Astrocyte of the hippocampus (primary cell): ENCODE measurements around the gene CCDC50.

Experiments
- DNase-seq: peaks from one replicate; pipeline ENCODE4 v3.0.0; 2011; ENCODE audit warnings: low read depth, low spot score

The CCDC50 gene

GRCh38 chr3:191345334-191345733 lies 16.1 kb downstream of the CCDC50 start:
- no peak for DNase-seq

- no peak for DNase-seq
These were observed 18.0 kb downstream of the CCDC50 start for GRCh38 chr3:191347228-191347627.

- DNase-seq: no peak
These were observed 18.9 kb downstream of the CCDC50 start for GRCh38 chr3:191348098-191348497.

DNA sequence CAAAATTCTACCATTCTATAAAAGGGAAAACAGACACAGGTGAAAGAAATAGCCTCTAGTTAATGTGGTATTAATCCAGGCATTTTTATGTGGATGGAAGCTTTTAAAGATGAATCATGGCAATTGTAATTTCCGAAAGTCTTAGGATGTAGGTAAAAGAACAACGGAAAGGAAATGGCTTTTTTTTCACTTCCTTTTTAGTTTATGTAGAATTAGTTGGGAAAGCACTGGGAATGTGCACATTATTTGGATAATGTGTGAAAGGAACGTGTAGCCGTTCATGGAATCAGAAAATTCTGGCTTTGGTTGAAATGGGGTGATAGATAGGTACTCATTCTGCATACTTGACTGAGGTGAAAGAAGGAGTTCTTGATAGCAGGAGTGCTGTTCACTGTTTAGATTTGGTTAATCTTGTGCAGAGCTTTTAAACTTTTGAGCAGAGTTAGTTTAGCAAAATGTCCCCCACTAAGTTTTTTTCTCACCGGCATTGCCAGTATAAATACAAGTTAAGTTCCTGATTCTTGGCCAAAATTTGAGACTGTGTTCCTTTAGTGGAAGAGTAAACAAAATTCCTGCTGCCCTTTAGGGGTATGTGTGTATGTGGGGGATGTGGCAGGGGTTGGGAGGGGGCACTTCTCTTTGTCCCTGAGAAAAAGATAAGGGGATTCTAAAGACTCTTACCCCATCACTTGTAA lies 21.3 kb downstream of the CCDC50 start:
- peak; percentile 76 for DNase-seq

- no peak for DNase-seq
These were observed 22.8 kb downstream of the CCDC50 start for GRCh38 chr3:191352014-191352413.

DNA sequence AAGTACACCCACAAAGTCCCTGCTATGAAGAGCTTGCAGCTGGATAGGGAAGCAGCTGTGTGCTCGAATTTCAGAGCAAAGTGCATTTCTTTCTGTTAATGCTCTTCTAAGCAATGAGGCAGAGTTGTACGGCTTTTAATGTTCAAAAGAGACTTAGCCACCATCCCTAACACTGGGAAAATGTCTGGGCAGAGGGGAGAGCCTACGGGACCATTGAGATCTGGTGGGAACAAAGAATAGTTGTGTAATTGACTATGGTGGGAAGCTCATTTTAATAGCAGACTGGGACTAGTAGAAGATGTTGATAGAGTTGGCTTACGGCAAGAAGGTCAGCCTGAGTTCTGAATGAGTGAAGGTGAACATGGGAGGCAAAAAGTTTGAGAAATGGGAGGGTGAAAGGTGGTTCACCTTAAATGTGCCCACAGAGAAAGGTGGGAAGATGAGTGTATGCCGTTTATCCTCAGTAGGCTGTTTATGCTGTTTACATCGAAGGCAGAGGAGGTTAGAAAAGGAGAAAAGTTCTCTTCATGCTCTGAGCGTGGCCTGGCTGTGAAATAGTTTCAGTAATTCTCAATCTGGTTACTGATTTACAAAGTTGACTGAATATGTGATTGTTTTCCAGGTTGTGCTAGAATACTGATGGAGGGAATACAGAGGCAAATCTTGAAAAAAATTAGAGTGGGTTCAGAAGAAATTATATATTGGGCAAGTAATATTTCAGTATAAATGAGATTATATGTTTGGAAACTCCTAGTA lies 24.0 kb downstream of the CCDC50 start:
- no peak for DNase-seq

- no peak for DNase-seq
These were observed 26.2 kb downstream of the CCDC50 start for GRCh38 chr3:191355406-191355805.

DNA sequence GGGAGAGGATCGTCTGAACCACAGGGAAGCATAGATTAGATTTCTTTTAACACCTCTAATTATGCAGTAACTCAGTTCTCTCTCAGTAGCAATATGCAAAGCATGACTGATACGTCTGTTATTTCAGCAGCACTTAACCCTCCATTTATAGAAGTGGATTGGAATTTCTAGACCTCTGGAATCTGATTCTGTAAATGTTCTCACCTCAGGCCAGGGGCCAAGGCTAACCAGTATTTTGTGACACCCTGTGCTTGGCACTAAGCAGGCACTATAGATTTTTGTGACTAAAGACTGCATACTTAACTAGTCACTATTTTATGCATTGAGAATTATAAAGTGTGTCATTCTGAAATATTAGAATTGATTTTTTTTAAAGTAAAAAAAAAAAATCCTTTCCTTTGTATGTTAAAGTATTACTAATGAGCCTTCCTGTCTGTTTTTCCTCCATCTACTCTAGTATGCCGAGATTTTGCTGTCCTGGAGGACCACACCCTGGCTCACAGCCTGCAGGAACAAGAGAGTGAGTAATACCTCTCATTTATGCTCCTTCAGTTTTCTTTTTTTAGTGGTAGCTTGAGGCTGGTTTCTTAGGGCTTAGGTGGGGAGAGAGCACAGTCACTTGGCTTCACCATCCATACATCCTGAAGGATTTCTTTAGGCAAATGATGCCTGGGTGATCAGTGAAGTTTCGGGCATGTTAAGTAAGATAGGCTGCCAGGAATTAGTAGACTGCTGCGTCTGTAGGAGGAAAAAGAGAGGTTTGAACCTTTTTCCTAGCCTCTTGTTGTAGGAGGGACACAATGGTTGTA lies 27.6 kb downstream of the CCDC50 start:
- DNase-seq: peak; percentile 92

GRCh38 chr3:191357909-191358308 lies 28.7 kb downstream of the CCDC50 start:
- no peak for DNase-seq

- DNase-seq: no peak
These were observed 29.7 kb downstream of the CCDC50 start for GRCh38 chr3:191358929-191359328.

GRCh38 chr3:191360620-191361019 lies 31.4 kb downstream of the CCDC50 start:
- DNase-seq: no peak

DNA sequence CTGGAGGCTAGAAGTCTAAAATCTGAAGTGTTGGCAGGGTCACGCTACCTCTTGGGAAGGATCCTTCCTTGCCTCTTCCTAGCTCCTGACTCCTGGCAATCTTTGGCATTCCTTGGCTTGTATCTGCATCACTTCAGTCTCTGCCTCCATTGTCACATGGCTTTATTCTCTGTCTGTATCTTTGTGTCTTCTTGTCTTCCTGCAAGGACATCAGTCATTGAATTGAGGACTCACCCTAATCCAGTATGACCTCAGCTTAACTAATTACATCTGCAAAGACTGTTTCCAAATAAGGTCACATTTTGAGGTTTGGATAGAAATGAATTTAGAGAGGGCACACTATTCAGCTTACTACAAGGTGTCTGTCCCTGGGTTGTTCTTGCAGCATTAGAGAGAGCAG lies 32.3 kb downstream of the CCDC50 start:
- no peak for DNase-seq

DNA sequence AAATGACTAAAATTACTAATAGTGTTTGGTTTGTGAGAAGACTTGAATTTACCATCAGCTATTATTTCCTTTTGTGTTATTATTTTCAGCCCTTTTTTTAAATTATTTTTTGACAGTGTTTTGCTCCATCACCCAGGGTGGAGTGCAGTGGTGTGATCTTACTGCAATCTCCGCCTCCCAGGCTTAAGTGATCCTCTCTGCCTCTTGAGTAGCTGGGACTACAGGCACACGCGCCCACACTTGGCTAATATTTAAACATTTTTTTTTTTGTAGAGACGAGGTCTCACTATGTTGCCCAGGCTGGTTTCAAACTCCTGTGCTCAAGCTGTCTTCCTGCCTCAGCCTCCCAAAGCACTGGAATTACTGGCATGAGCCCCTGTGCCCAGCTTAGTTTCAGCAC lies 32.8 kb downstream of the CCDC50 start:
- DNase-seq: no peak

GRCh38 chr3:191362524-191363090 lies 33.4 kb downstream of the CCDC50 start:
- no peak for DNase-seq

- no peak for DNase-seq
These were observed 34.0 kb downstream of the CCDC50 start for GRCh38 chr3:191363221-191363620.

DNA sequence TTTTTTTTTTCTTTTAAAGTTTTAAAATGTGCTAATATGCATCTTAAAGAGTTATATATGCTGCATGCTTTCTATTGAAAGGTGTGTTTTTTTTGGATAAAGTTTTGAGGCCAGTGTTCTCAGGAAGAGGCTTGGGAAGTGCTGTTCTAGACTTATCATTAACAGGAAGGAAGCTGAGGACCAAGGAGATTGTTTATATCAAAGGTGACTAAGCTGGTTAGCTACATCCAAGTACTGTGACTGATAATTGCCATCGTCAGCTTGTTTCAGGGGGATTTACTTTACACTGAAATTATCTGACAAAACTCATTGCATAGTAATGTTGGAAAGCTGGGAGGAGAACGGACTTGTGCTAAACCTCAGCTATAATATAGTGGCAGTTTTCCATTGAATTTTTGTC lies 37.5 kb downstream of the CCDC50 start:
- no peak for DNase-seq

DNA sequence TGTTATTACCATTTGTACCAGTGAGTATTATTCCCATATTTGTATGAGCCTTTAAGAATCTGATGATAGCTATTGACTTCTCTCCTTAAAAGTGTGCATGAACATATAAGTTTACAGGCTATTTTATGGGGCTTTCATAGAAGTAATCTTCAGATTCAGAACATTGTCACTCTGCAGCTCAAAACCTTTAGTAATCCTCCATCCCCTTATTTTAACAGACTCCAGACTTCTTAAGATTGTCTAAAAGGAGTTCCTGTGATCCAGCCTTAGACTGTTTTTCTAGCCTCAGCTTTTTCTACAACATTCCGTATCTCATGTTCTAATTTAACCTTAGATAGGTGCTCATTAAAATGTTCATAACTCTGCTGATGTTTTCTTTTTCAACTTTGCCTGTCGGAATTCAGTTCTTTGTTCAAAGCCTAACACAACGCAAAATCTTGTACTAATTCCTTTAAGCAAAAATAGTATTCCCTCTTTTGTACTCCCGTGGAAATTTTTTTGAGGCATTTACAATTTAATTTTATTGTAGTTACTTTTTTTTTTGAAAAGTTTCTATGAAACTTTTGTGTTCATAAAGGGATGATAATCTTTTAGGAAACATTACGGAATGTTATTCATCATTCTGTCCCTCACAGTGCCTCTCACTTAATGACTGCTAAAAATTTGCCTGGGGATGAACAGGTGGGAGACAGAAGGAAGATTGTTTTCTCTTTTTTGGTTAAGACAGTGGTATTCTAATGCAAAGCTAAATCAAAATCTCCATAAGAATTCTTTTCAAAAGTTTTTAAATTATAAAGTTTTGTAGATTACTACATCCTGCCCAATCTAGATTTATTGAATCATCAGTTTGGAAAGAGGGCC lies 39.8 kb downstream of the CCDC50 start:
- no peak for DNase-seq

GRCh38 chr3:191369616-191370010 lies 40.4 kb downstream of the CCDC50 start:
- no peak for DNase-seq

- no peak for DNase-seq
These were observed 42.9 kb downstream of the CCDC50 start for GRCh38 chr3:191372122-191372521.

DNA sequence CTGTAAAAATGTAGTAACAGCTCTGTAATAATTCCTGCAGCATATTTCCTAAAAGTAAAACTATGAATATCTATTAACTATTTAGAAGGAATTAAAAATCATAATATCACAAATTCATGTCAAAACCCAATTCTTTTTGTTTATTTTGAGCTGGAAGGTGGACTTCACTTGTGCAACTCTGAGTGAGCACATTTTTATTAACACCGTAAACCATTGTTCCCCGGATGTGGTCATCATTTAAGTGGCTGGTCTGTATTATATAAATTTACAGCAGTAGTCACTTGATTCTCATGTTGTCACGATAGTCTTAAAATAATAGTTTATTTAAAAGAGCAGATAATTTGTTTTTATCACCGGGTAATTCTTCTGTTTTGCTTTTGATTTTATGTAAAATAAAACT lies 44.1 kb downstream of the CCDC50 start:
- DNase-seq: no peak

- peak; percentile 78 for DNase-seq
These were observed 47.4 kb downstream of the CCDC50 start for GRCh38 chr3:191376516-191377141.
